HEK293 (cell line): ENCODE data around the gene AGAP3.
A peak's percentile ranks its signal among the peaks of the same experiment; 100 is the strongest.

Experiments
- CTCF ChIA-PET: fragments of 350-600 bp; formaldehyde crosslinking; extraction: SDS; loops from one replicate; lab custom pipeline; 2021; ENCODE audit warnings: antibody characterized with exemption; lab: Yijun Ruan, JAX
- POLR2A ChIA-PET: fragments of 300-600 bp; formaldehyde crosslinking; extraction: SDS; loops from one replicate; lab custom pipeline; 2020; ENCODE audit warnings: antibody characterized with exemption, inconsistent platforms; lab: Yijun Ruan, JAX
- H3K27ac ChIP-seq: fragments of 200-500 bp; sonication (Bioruptor generic); 2 replicates; pipeline ENCODE4 v1.5.1; 2014; ENCODE audit warnings: low read depth, low read length, control low read depth, inconsistent platforms; ENCODE audit errors: extremely low read depth
- H3K36me3 ChIP-seq, 2 experiments: fragments of 200-500 bp in 1 of 2; sonication (Bioruptor generic) in 1 of 2; 1 replicate in 1 of 2; 2 replicates in 1 of 2; pipeline ENCODE4 v1.5.1; 2014 to 2017; ENCODE audit warnings: inconsistent platforms in 2 of 2, low read length in 2 of 2; ENCODE audit not compliant: control insufficient read depth in 2 of 2, insufficient read depth in 1 of 2
- H3K4me1 ChIP-seq: fragments of 200-500 bp; sonication (Bioruptor generic); 2 replicates; pipeline ENCODE4 v1.5.1; 2014; ENCODE audit warnings: mild to moderate bottlenecking, low read length, inconsistent platforms; ENCODE audit not compliant: control insufficient read depth, insufficient read depth
- H3K4me3 ChIP-seq: 2 replicates; pipeline ENCODE4 v1.5.1; 2011; ENCODE audit warnings: low read depth, mild to moderate bottlenecking, control low read depth, low read length, moderate library complexity
- H3K9me3 ChIP-seq: fragments of 200-500 bp; sonication (Bioruptor generic); 2 replicates; pipeline ENCODE4 v1.5.1; 2014; ENCODE audit warnings: low read depth, low read length, inconsistent platforms; ENCODE audit not compliant: control insufficient read depth, insufficient read depth
- AEBP2 ChIP-seq: fragments of 450-650 bp; formaldehyde crosslinking; IDR thresholded peaks from 2 replicates; pipeline ENCODE4 v1.5.1; 2016; ENCODE audit warnings: missing biosample characterization, missing genetic modification characterization, borderline replicate concordance
- FEZF1 ChIP-seq: fragments of 450-650 bp; formaldehyde crosslinking; IDR thresholded peaks from 2 replicates; pipeline ENCODE4 v1.5.1; 2016; ENCODE audit warnings: missing biosample characterization, missing genetic modification characterization
- KLF7 ChIP-seq: fragments of 450-650 bp; formaldehyde crosslinking; IDR thresholded peaks from 2 replicates; pipeline ENCODE4 v1.5.1; 2016; ENCODE audit warnings: missing biosample characterization, missing genetic modification characterization, borderline replicate concordance
- MEIS1 ChIP-seq: sonication (generic); formaldehyde crosslinking; IDR thresholded peaks from 2 replicates; pipeline ENCODE4 v1.8.1; 2022; ENCODE audit warnings: missing genetic modification reagents, mild to moderate bottlenecking, borderline replicate concordance
- SALL2 ChIP-seq: fragments of 450-650 bp; formaldehyde crosslinking; IDR thresholded peaks from 2 replicates; pipeline ENCODE4 v1.5.0; 2017; ENCODE audit warnings: missing biosample characterization, mild to moderate bottlenecking, missing genetic modification characterization, borderline replicate concordance
- SETDB1 ChIP-seq: IDR thresholded peaks from one replicate; pipeline ENCODE4 v1.6.1; 2017; ENCODE audit warnings: mild to moderate bottlenecking, low read length, moderate library complexity, mixed read lengths; ENCODE audit not compliant: insufficient read length
- SP7 ChIP-seq: fragments of 450-650 bp; formaldehyde crosslinking; IDR thresholded peaks from 2 replicates; pipeline ENCODE4 v1.5.1; 2016; ENCODE audit warnings: missing biosample characterization, missing genetic modification characterization
- TSHZ1 ChIP-seq: fragments of 450-650 bp; formaldehyde crosslinking; IDR thresholded peaks from 2 replicates; pipeline ENCODE4 v1.5.1; 2016; ENCODE audit warnings: missing biosample characterization, missing genetic modification characterization, borderline replicate concordance
- ZBTB17 ChIP-seq: fragments of 450-650 bp; formaldehyde crosslinking; IDR thresholded peaks from 2 replicates; pipeline ENCODE4 v1.5.1; 2016; ENCODE audit warnings: missing biosample characterization, missing genetic modification characterization
- ZBTB48 ChIP-seq: fragments of 450-650 bp; formaldehyde crosslinking; IDR thresholded peaks from 2 replicates; pipeline ENCODE4 v1.5.1; 2016; ENCODE audit warnings: missing biosample characterization, missing genetic modification characterization
- ZBTB7A ChIP-seq: fragments of 450-650 bp; formaldehyde crosslinking; IDR thresholded peaks from 2 replicates; pipeline ENCODE4 v1.5.1; 2016; ENCODE audit warnings: low read depth, missing biosample characterization, missing genetic modification characterization
- ZFP41 ChIP-seq: fragments of 450-650 bp; formaldehyde crosslinking; IDR thresholded peaks from 2 replicates; pipeline ENCODE4 v1.5.1; 2016; ENCODE audit warnings: missing biosample characterization, missing genetic modification characterization, borderline replicate concordance
- ZNF140 ChIP-seq: fragments of 450-650 bp; formaldehyde crosslinking; IDR thresholded peaks from 2 replicates; pipeline ENCODE4 v1.5.1; 2016; ENCODE audit warnings: missing biosample characterization, missing genetic modification characterization
- ZNF239 ChIP-seq: fragments of 450-650 bp; formaldehyde crosslinking; IDR thresholded peaks from 2 replicates; pipeline ENCODE4 v1.5.1; 2016; ENCODE audit warnings: missing biosample characterization, missing genetic modification characterization
- ZNF350 ChIP-seq: fragments of 450-650 bp; formaldehyde crosslinking; IDR thresholded peaks from 2 replicates; pipeline ENCODE4 v1.5.0; 2017; ENCODE audit warnings: missing biosample characterization, mild to moderate bottlenecking, missing genetic modification characterization
- ZNF366 ChIP-seq: fragments of 450-650 bp; formaldehyde crosslinking; conservative IDR thresholded peaks from 2 replicates; pipeline ENCODE4 v1.5.1; 2016; ENCODE audit warnings: missing biosample characterization, missing genetic modification characterization
- ZNF398 ChIP-seq: fragments of 450-650 bp; formaldehyde crosslinking; IDR thresholded peaks from 2 replicates; pipeline ENCODE4 v1.5.1; 2017; ENCODE audit warnings: missing biosample characterization, missing genetic modification characterization
- ZNF48 ChIP-seq: fragments of 450-650 bp; formaldehyde crosslinking; IDR thresholded peaks from 2 replicates; pipeline ENCODE4 v1.5.1; 2016; ENCODE audit warnings: missing biosample characterization, missing genetic modification characterization
- ZNF561 ChIP-seq: fragments of 450-650 bp; IDR thresholded peaks from 2 replicates; pipeline ENCODE4 v1.5.1; 2018; ENCODE audit warnings: missing biosample characterization, missing genetic modification characterization, borderline replicate concordance
- ZNF571 ChIP-seq: fragments of 450-650 bp; formaldehyde crosslinking; IDR thresholded peaks from 2 replicates; pipeline ENCODE4 v1.5.0; 2017; ENCODE audit warnings: missing biosample characterization, missing genetic modification characterization
- ZNF621 ChIP-seq: fragments of 450-650 bp; formaldehyde crosslinking; IDR thresholded peaks from 2 replicates; pipeline ENCODE4 v1.5.1; 2017; ENCODE audit warnings: missing biosample characterization, missing genetic modification characterization
- ZNF660 ChIP-seq: fragments of 450-650 bp; IDR thresholded peaks from 2 replicates; pipeline ENCODE4 v1.5.1; 2018; ENCODE audit warnings: missing biosample characterization, mild to moderate bottlenecking, missing genetic modification characterization
- ZXDB ChIP-seq: fragments of 450-650 bp; formaldehyde crosslinking; IDR thresholded peaks from 2 replicates; pipeline ENCODE4 v1.5.1; 2016; ENCODE audit warnings: missing biosample characterization, missing genetic modification characterization
- TF ChIP-seq, protein P1 (sequence below): fragments of 450-650 bp; formaldehyde crosslinking; IDR thresholded peaks from 2 replicates; pipeline ENCODE4 v1.5.1; 2016; ENCODE audit warnings: missing biosample characterization, missing genetic modification characterization

AGAP3 gene

DNA sequence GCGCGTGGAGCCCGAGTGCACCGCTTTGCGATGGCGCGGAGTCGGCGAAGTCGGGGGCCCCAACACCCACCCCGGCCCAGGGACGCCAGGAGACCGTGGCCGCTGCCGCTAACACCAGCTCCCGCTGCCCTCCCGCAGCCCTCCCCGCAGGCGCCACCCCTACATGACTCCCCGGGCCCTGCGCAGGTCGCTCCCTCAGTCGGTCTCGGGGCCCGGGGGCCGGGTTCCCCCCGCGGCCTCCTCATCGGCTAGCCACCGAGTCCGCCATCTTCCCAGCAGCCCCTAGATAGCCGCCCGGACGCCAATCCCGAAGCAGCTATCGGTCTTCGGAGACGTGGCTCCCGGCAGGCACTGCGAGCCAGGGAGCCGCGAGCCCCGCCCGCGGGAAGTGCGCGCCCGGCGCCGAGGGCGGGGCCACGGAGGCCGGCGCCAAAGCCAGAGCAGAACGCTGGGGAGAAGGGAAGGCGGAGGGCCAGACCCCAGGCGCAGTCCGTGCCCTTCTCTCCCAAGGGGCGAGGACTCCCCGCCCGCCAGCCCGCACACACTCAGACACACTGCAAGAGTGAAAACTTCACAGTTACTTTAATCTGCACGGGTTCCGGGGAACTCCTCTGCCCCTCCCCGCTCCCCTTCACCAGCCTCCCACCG is 5.6 kb upstream of the AGAP3 start, which contains the start of gene FASTK (continued):
- 0 out of 2 replicates have a peak, but pooled peaks have one; percentile 34 for TF ChIP-seq SP7 (tag by site-specific recombination)
- TF ChIP-seq SALL2 (tag by site-specific recombination): no peak
- TF ChIP-seq ZBTB17 (tag by site-specific recombination): peak; percentile 83
- no peak for TF ChIP-seq ZNF350 (tag by site-specific recombination)
- TF ChIP-seq ZXDB (tag by site-specific recombination): peak; percentile 78
- no peak for TF ChIP-seq AEBP2 (tag by site-specific recombination)
- TF ChIP-seq TSHZ1: no peak
- TF ChIP-seq ZNF660 (tag by site-specific recombination): peak; percentile 67; the same call in 1 of the 2 replicates
- no peak for TF ChIP-seq ZNF571 (tag by site-specific recombination)
- 0 out of 2 replicates have a peak, but pooled peaks have one; percentile 49 for TF ChIP-seq ZNF561 (tag by site-specific recombination)
- TF ChIP-seq ZNF398 (tag by site-specific recombination): peak; percentile 31; the same call in 1 of the 2 replicates
- no peak for TF ChIP-seq SETDB1
- no peak for TF ChIP-seq ZFP41 (tag by site-specific recombination)
- TF ChIP-seq, all 188 proteins: peak for 38

DNA sequence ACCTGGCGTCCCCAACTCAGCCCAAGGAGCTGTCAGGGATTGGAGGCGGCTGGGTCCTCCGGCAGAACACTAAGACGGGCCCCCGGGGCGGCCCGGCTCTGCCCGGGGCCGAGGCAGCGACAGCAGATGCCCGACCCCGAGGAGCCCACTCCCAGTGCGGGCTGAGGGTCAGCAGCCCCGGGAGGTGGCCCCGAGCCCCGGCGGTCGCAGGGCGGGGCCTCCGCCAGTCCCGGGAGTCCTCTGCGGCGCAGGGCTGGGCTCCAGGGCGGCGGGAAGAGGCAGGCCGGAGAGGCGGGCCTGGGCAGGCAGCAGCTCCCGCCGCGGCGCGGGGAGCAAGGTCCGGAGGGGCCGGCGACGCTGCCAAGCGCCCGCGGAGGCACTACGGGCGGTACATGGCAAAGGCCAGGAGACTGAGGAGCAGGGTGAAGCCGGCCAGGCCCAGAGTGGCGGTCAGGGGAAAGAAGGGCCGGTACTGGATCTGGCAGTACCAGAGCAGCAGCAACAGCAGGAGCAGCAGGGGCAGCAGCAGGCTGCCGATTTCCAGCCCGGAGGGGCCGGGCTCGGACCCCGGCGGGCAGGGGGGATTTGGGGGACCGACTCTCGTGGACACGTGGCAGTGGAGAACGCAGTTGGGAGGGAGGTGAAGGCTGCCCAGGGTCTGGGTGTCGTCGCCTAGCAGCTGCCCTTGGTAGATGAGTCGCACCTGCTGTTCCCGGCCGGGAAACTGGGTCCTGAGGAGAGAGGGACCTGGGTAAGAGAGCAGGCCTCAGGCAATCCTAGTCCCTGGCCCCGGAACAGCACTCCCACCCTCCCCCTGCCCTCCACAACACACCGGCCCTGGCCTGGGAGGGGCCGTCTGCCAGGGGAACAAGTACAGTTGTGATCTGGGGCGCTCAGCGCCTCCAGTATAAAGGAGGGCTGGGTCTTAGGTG is 4.8 kb upstream of the AGAP3 start:
- H3K4me1 ChIP-seq: peaks cover 7% of the 10 kb centered on the region; the same call in 1 of the 2 replicates
- peak overlapping the region; percentile 75 for H3K27ac ChIP-seq
- peaks cover 0 to 31% of the 10 kb centered on the region in 2 experiments; a peak in 1 of 3 replicates for H3K36me3 ChIP-seq
- H3K9me3 ChIP-seq: no peaks in the 10 kb centered on the region
- peak overlapping the region; percentile 89 for H3K4me3 ChIP-seq
- ChIA-PET CTCF (interaction anchor here (0.6 to 1.6 kb wide), 4 partner anchors 7 to 37 kb away, joined by 3 to 8 read pairs (median 4); no protein-coding TSS in a partner anchor), POLR2A (interaction anchor here (1.0 to 2.0 kb wide), 11 partner anchors 14 to 63 kb away, joined by 3 to 17 read pairs (median 6); partner anchors contain the start of genes ABCB8 and CDK5)
- TF ChIP-seq, protein P1, sequence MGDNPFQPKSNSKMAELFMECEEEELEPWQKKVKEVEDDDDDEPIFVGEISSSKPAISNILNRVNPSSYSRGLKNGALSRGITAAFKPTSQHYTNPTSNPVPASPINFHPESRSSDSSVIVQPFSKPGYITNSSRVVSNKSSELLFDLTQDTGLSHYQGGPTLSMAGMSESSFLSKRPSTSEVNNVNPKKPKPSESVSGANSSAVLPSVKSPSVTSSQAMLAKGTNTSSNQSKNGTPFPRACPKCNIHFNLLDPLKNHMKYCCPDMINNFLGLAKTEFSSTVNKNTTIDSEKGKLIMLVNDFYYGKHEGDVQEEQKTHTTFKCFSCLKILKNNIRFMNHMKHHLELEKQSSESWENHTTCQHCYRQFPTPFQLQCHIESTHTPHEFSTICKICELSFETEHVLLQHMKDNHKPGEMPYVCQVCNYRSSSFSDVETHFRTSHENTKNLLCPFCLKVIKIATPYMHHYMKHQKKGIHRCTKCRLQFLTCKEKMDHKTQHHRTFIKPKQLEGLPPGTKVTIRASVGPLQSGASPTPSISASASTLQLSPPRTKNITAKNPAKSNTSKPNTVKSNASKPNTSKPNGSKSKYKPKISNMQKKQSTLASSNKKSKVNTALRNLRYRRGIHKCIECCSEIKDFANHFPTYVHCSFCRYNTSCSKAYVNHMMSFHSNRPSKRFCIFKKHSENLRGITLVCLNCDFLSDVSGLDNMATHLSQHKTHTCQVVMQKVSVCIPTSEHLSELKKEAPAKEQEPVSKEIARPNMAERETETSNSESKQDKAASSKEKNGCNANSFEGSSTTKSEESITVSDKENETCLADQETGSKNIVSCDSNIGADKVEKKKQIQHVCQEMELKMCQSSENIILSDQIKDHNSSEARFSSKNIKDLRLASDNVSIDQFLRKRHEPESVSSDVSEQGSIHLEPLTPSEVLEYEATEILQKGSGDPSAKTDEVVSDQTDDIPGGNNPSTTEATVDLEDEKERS (tag by site-specific recombination): no peak
- TF ChIP-seq FEZF1 (tag by site-specific recombination): no peak
- peak; percentile 61; the same call in 1 of the 2 replicates for TF ChIP-seq ZBTB48 (tag by site-specific recombination)
- no peak for TF ChIP-seq MEIS1 (CRISPR knock-in tag)
- peak; percentile 36; the same call in 1 of the 2 replicates for TF ChIP-seq ZNF366 (tag by site-specific recombination)
- TF ChIP-seq ZNF621 (tag by site-specific recombination): no peak
- peak; percentile 47; the same call in 1 of the 2 replicates for TF ChIP-seq ZBTB7A
- no peak for TF ChIP-seq ZNF48 (tag by site-specific recombination)
- TF ChIP-seq KLF7 (tag by site-specific recombination): no peak
- TF ChIP-seq ZNF239: no peak
- no peak for TF ChIP-seq SALL2 (tag by site-specific recombination)
- no peak for TF ChIP-seq ZNF140 (tag by site-specific recombination)
